Measurements from ENCODE around the gene GORASP1. TPM values are rescaled to one million over a fixed set of nuclear protein-coding genes. Genes with fewer than 3 reads are reported as not detected.
"Not testable (repeated sequence)": the region's sequence is repeated elsewhere in the genome, so short reads cannot be mapped to it uniquely, and the experiment has no call there.

The GORASP1 gene
- polyA plus RNA-seq, 1 donor from 2014 or later, result 55.6 TPM

GRCh38 chr3:39063143-39063542 is 44.3 kb downstream of the GORASP1 start:
- Histone ChIP-seq H3K27me3 (ENCODE audit: insufficient read depth, low read depth, low read length) (no peaks in the 10 kb centered on the region), H2AFZ (ENCODE audit: low read depth, low read length) (no peak overlapping the region), H3K4me2 (ENCODE audit: low read length) (no peak overlapping the region), H3K36me3 (ENCODE audit: insufficient read depth, low read length) (no peaks in the 10 kb centered on the region), H3K4me3 (ENCODE audit: low read length) (no peak overlapping the region), H4K20me1 (ENCODE audit: insufficient read depth) (no peaks in the 10 kb centered on the region), H3K27ac (ENCODE audit: low read length) (no peak overlapping the region), H3K9ac (ENCODE audit: low read length) (no peak overlapping the region), H3K9me2 (ENCODE audit: insufficient read depth, low read length) (no peaks in the 10 kb centered on the region), H3K79me2 (replicated peaks; ENCODE audit: insufficient read depth, low read length) (peaks cover 49% of the 10 kb centered on the region), H3F3A (ENCODE audit: insufficient read depth, low read length, poor library complexity, severe bottlenecking) (no peaks in the 10 kb centered on the region), H3K9me3 (ENCODE audit: low read length) (no peaks in the 10 kb centered on the region)
- TF ChIP-seq TAF1 (IDR thresholded peaks at IDR 0.05; ENCODE audit: low read depth) (no peak), RAD21 (conservative IDR thresholded peaks at IDR 0.05) (no peak), EZH2 (IDR thresholded peaks at IDR 0.05; ENCODE audit: borderline replicate concordance, insufficient read depth, low read length, poor library complexity, severe bottlenecking) (no peak), MXI1 (conservative IDR thresholded peaks at IDR 0.05; ENCODE audit: poor library complexity, severe bottlenecking) (no peak), SMC3 (conservative IDR thresholded peaks at IDR 0.05; ENCODE audit: poor library complexity) (no peak), REST (IDR thresholded peaks at IDR 0.05; ENCODE audit: borderline replicate concordance) (no peak), POLR2AphosphoS5 (IDR thresholded peaks at IDR 0.05) (no peak), EP300 (conservative IDR thresholded peaks at IDR 0.05; ENCODE audit: poor library complexity, severe bottlenecking) (no peak), CTCF (IDR thresholded peaks at IDR 0.05; ENCODE audit: poor library complexity, severe bottlenecking) (no peak)

- no peaks in the 10 kb centered on the region for H3F3A ChIP-seq (ENCODE audit: insufficient read depth, low read length, poor library complexity, severe bottlenecking)
- no peak overlapping the region for H2AFZ ChIP-seq (ENCODE audit: low read depth, low read length)
- no peaks in the 10 kb centered on the region for H3K9me3 ChIP-seq (ENCODE audit: low read length)
- no peak overlapping the region for H3K4me3 ChIP-seq (ENCODE audit: low read length)
- no peaks in the 10 kb centered on the region for H4K20me1 ChIP-seq (ENCODE audit: insufficient read depth)
- no peaks in the 10 kb centered on the region for H3K27me3 ChIP-seq (ENCODE audit: insufficient read depth, low read depth, low read length)
- TF ChIP-seq CTCF (IDR thresholded peaks at IDR 0.05; ENCODE audit: poor library complexity, severe bottlenecking) (no peak), SMC3 (conservative IDR thresholded peaks at IDR 0.05; ENCODE audit: poor library complexity) (no peak), REST (IDR thresholded peaks at IDR 0.05; ENCODE audit: borderline replicate concordance) (no peak), RAD21 (conservative IDR thresholded peaks at IDR 0.05) (no peak), EZH2 (IDR thresholded peaks at IDR 0.05; ENCODE audit: borderline replicate concordance, insufficient read depth, low read length, poor library complexity, severe bottlenecking) (no peak), TAF1 (IDR thresholded peaks at IDR 0.05; ENCODE audit: low read depth) (no peak), MXI1 (conservative IDR thresholded peaks at IDR 0.05; ENCODE audit: poor library complexity, severe bottlenecking) (no peak), POLR2AphosphoS5 (IDR thresholded peaks at IDR 0.05) (no peak), EP300 (conservative IDR thresholded peaks at IDR 0.05; ENCODE audit: poor library complexity, severe bottlenecking) (no peak)
- H3K27ac ChIP-seq (ENCODE audit: low read length), result no peak overlapping the region
- peaks cover 59% of the 10 kb centered on the region for H3K79me2 ChIP-seq (replicated peaks; ENCODE audit: insufficient read depth, low read length)
- H3K9ac ChIP-seq (ENCODE audit: low read length), result no peak overlapping the region
- no peaks in the 10 kb centered on the region for H3K36me3 ChIP-seq (ENCODE audit: insufficient read depth, low read length)
- H3K9me2 ChIP-seq (ENCODE audit: insufficient read depth, low read length), result no peaks in the 10 kb centered on the region
- no peak overlapping the region for H3K4me2 ChIP-seq (ENCODE audit: low read length)
Observed at GRCh38 chr3:39062180-39062579, 45.2 kb downstream of the GORASP1 start.

GRCh38 chr3:39061228-39061627 is 46.2 kb downstream of the GORASP1 start:
- H3K27me3 ChIP-seq (ENCODE audit: insufficient read depth, low read depth, low read length); H4K20me1 ChIP-seq (ENCODE audit: insufficient read depth); H3K9ac ChIP-seq (ENCODE audit: low read length); H3K9me3 ChIP-seq (ENCODE audit: low read length); H3K36me3 ChIP-seq (ENCODE audit: insufficient read depth, low read length); H3K4me2 ChIP-seq (ENCODE audit: low read length); H3K27ac ChIP-seq (ENCODE audit: low read length); H3K4me3 ChIP-seq (ENCODE audit: low read length); H3K9me2 ChIP-seq (ENCODE audit: insufficient read depth, low read length); H3F3A ChIP-seq (ENCODE audit: insufficient read depth, low read length, poor library complexity, severe bottlenecking); H2AFZ ChIP-seq (ENCODE audit: low read depth, low read length): not testable (repeated sequence)
- H3K79me2 ChIP-seq (replicated peaks; ENCODE audit: insufficient read depth, low read length), result peaks cover 64% of the 10 kb centered on the region
